NCI-H446 treated with DMSO at 0.1 percent for 48 hours (cell line): ENCODE data around the gene ROR2.

ENCODE experiments used
- DNase-seq: peaks from one replicate; lab custom pipeline; 2025; lab: John Stamatoyannopoulos, UW

The ROR2 gene

GRCh38 chr9:91775011-91775707, 174.9 kb downstream of the ROR2 start:
- DNase-seq, result no peak

GRCh38 chr9:91773156-91773555, 176.9 kb downstream of the ROR2 start:
- no peak for DNase-seq

DNA sequence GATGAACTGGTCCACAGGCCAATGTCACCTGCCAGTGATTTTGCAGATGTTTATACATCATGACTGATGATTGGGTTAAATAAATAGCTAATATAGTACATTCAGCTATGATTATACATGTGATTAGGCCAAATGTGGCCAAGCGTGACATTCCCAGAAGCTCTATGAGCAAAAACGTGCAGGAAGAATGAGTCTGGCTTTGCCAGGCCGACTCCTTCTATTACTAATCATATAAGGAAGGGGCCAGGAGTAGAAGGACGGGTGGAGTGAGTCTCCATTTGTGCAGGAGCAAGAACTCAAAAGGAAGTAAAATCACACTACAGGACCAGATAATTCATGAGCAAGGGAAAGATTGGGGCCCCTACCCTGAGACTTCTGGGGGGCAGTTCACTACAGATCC, 178.2 kb downstream of the ROR2 start:
- no peak for DNase-seq

- DNase-seq, result no peak
Measured at GRCh38 chr9:91771027-91771426, 179.0 kb downstream of the ROR2 start.

DNA sequence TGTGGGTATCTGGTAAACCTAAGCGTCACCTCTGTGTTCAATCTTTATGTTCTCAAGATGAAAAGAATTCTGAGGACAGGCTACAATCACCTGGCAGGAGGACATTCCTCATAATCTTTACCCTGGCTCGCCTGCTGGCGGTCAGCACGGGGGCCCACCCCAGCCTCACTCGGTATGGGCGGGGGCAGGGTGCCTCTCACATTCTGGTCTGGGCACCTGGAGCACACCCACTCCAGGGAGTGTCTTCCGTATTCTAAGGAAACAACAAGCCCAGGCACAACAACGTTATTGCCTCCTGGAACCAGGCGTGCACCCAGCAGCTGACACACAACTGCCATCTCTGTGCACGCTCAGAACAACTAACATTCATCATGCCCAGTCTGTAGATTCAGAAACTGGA, 179.8 kb downstream of the ROR2 start:
- no peak for DNase-seq

DNA sequence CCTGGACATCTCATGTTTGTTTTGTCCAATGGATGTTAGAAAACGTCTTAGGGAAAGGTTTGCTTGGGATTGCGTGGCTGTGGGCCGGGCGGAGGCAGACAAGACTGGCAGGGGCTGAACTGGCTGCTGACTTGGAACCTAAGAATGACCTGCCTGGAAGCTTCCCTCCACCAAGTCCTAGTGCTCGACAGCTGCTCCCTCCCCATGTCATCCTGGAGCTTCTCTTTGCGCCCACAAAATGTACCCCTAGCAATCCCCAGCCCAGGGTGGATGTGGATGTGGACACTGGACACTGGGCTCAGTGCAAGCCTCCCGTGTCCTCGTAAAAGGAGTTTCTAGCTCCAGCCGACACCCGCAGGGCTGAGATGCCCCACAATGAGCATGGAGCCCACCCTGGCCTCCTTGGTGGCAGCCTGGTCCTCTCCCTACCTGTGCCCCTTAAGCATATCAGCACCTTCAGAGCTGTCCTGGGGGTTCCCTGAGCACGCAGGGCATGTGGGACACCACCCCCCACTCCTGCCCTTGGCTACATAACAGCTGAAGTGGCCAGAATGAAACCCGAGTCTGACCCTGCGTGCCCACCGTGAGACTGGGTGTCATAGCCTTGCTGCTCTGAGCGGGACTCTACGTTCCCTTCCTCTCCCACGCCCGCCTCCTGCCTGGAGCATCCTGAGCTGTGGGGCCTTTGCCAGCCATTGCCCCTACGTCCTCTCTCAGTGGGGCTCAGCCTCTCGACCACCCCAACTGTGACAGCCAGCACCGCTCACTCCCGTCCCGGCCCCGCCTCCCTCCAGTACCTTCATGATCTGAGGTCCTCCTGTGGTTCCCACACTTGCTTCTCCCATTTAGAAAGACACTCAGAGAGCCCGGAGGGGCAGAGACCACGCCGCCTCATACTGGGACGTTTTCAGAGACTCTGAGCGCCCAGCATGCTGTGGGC, 180.8 kb downstream of the ROR2 start:
- no peak for DNase-seq

DNA sequence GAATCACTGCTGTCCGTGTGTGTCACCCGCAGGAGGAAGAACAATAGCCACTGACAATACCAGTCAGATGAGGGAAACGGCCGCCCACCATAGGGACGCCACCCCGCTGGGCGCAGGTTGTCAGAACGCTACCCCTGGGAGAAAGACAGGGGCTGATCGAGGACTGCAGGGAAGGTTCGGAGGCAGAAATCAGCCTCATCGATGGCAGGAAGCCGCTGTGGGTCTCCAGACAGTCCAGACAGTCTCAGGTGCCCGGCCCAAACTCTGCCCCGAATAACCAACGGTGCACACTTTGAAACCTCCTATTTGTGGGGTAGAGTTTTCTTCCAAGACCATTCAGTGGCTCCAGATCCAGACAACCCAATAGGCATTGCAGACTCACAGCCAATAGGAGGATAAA, 181.5 kb downstream of the ROR2 start:
- no peak for DNase-seq

DNA sequence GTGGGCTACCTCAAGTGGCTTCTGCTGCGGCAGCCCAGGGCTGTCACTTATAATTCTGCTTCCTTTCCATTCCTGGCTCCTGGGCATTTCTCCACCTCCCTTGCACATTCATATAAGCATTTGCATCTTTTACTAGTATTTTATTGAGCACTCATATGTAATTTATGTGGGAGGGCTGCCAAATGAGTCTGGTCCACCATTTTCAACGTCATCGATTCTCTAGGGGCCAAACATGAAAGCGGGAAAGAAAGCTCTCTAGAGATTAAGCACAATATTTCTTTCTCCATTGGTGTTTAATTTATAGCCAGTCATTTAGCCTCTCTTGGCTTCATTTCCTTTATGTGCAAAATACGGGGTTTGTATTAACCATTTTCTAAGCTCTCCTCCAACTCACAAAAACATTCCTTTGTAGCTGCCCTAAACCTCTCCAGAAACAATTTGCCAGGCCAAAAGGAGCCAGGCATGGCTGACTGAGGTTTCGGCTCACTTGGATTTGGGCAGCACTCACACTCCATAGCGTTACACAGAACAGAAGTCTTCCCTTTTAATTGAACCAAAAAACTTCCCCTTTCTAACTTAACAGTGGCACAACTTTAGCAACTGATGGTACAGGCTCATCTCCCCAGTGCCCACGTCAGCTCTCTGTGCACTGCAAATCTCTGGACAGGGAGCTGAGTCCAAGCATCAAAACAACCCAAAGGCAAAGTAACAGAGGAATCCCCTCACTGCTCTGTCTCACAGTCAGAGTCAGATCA, 183.5 kb downstream of the ROR2 start:
- DNase-seq, result no peak

DNA sequence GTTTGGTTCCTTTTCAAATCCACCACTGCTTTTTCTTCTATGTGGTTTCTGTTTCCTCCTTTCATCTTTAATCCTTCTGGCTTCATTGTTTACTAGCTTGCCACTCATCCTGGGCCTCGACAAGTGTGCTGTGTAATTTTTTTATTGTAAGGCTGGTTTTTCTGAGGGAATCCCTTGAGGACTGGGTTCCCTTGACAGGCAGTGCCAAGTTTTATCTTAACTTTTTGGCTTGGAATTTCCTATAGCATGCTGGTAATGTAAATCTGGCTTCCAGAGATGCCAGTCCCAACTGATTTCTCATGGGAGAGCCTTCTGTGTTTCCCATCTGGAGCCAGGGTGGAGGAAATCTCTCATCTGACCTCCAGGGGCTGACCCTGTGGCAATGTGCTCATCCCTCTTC, 184.7 kb downstream of the ROR2 start:
- DNase-seq, result no peak

- DNase-seq, result no peak
Measured at GRCh38 chr9:91764661-91765060, 185.4 kb downstream of the ROR2 start.

- DNase-seq, result no peak
Measured at GRCh38 chr9:91761362-91761761, 188.7 kb downstream of the ROR2 start.

- DNase-seq, result no peak
Measured at GRCh38 chr9:91760906-91761305, 189.1 kb downstream of the ROR2 start.

GRCh38 chr9:91758491-91758981, 191.5 kb downstream of the ROR2 start:
- DNase-seq, result no peak

DNA sequence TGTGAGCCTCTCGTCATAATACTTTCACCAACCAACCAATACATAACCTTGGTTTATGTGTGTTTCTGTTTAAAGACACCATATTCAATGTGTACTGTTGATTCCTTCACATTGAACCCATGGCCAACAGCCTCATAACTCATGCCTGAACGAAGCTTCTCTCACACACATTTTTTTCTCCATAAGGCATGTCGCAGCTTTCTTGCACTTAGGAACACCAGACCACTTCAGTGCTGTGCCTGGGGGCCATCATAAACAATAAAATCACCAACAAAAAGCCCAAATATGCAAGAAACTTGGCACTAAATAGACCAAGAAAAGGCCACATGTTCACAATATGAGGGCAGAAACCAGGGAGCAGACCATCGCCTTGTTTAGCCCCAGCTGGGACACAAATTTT, 192.2 kb downstream of the ROR2 start:
- DNase-seq, result no peak

GRCh38 chr9:91756510-91756780, 193.6 kb downstream of the ROR2 start:
- DNase-seq, result no peak

DNA sequence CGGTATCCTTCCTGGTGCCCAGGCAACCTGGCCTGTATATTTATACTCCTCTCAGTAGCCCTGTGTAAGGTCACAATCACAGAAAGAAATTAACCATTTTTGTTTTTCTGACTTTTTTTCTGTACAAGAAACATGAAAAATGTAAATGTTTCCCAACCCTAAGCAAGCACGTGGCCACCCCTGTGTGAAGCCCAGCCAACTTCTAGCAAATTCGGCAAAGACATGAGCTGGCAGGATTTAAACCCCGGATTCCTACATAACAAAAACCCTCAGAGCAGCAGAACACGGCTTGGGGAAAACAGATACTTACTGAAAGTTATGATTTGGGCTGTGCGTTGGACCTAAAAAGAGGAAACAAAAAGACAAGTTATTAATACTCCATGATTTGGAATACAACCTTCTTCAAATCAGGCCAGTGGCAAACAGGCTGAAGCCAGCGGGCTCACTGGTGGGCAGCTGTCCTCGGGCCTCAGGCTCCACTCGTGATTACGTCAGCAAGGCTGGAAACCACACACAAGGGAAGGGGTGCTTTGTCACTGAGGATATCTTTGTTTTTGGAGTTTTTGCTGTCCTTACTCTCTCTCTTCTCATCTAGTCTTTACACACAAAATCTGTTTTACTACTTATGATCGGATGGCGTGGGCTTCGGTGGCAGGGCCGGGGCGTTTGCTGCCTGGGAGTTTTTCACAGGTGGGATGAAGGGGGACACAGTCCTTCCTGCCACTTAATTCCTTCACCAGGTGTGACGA, 194.1 kb downstream of the ROR2 start:
- no peak for DNase-seq

- no peak for DNase-seq
Measured at GRCh38 chr9:91753711-91754110, 196.3 kb downstream of the ROR2 start.

- no peak for DNase-seq
Measured at GRCh38 chr9:91751922-91752321, 198.1 kb downstream of the ROR2 start.

GRCh38 chr9:91750343-91750742, 199.7 kb downstream of the ROR2 start:
- DNase-seq, result no peak

DNA sequence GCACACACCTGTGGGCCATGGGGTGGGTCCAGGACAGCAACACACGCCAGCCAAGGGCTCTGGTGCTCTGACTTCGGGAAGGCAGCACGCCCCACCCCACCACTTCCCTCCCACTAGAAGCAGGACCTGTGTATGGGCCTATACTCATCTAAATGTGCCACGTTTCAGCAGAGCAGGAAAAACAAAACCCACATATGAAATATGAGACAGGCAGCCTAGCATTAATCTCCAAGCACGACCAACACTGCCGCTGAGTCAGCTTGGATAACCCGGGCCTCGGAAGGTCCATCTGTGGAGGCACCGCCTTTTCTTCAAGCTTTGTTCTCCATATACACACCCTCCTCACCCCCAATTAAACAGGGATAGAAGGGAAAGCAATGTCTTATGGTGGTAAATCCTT, 203.1 kb downstream of the ROR2 start:
- no peak for DNase-seq

GRCh38 chr9:91746357-91746756, 203.7 kb downstream of the ROR2 start:
- no peak for DNase-seq

GRCh38 chr9:91744114-91744513, 205.9 kb downstream of the ROR2 start:
- no peak for DNase-seq
